K562 (cell line): Measurements from ENCODE around the gene SPRY4.
A peak's percentile ranks its signal among the peaks of the same experiment; 100 is the strongest.

Experiments used
- CTCF ChIP-seq, 3 experiments: IDR thresholded peaks in 2 of 3; conservative IDR thresholded peaks in 1 of 3; 2 replicates each; pipeline ENCODE4 v1.5.1; 2011 to 2012; ENCODE audit warnings: low read length in 3 of 3, mild to moderate bottlenecking in 3 of 3, control low read depth in 2 of 3, improper control_type of control experiment in 1 of 3, inconsistent platforms in 1 of 3, low read depth in 1 of 3, mixed read lengths in 1 of 3, moderate library complexity in 1 of 3; ENCODE audit not compliant: insufficient read depth in 2 of 3
- GTF2F1 ChIP-seq: IDR thresholded peaks from 2 replicates; pipeline ENCODE4 v1.6.1; 2011; ENCODE audit warnings: low read depth, low read length, improper control_type of control experiment
- MED1 ChIP-seq: sonication (generic); formaldehyde crosslinking; IDR thresholded peaks from 2 replicates; pipeline ENCODE4 v1.8.1; 2023; ENCODE audit warnings: missing genetic modification reagents, borderline replicate concordance
- REST ChIP-seq, 2 experiments: fragments of 450-650 bp; formaldehyde crosslinking in 1 of 2; IDR thresholded peaks; 2 replicates each; pipeline versions ENCODE4 v1.4.0 to v1.6.1; 2014 to 2020; ENCODE audit warnings: mild to moderate bottlenecking in 2 of 2, borderline replicate concordance in 1 of 2, low read depth in 1 of 2
- SMAD1 ChIP-seq: fragments of 150-350 bp; IDR thresholded peaks from 2 replicates; pipeline ENCODE4 v1.6.1; 2014; ENCODE audit warnings: low read length, low read depth; ENCODE audit not compliant: partially characterized antibody
- TARDBP ChIP-seq: fragments of 450-650 bp; IDR thresholded peaks from 2 replicates; pipeline ENCODE4 v1.6.1; 2016
- TCF3 ChIP-seq: sonication (generic); formaldehyde crosslinking; IDR thresholded peaks from 2 replicates; pipeline ENCODE4 v1.4.0; 2020; ENCODE audit warnings: mild to moderate bottlenecking, missing genetic modification reagents
- ZNF239 ChIP-seq: fragments of 250-450 bp; sonication (Bioruptor Pico); IDR thresholded peaks from 2 replicates; pipeline ENCODE4 v1.4.0; 2020; ENCODE audit warnings: mild to moderate bottlenecking

GRCh38 chr5:142323480-142324135, 1.2 kb downstream of the SPRY4 start:
- TF ChIP-seq CTCF (IDR thresholded peaks at IDR 0.05 in 2 of 3, conservative IDR thresholded peaks at IDR 0.05 in 1 of 3; ENCODE audit: insufficient read depth in 2 of 3, low read depth in 1 of 3, low read length in 3 of 3) (no peak), GTF2F1 (no peak), MED1 (CRISPR knock-in tag) (no peak), TARDBP (no peak), TCF3 (CRISPR knock-in tag) (peak; percentile 61; the same call in 1 of the 2 replicates), SMAD1 (peak; percentile 79), REST (IDR thresholded peaks at IDR 0.05; ENCODE audit: borderline replicate concordance) (no peak), REST (CRISPR knock-in tag; IDR thresholded peaks at IDR 0.05; ENCODE audit: low read depth) (no peak), ZNF239 (CRISPR knock-in tag) (no peak)
